Brain microvascular endothelial cell (primary cell): ENCODE data around the gene TMED8.

Experiments used
- DNase-seq: peaks from one replicate; pipeline ENCODE4 v3.0.0-alpha.2; 2020
- H3K27ac ChIP-seq: fragments of 250-450 bp; sonication (Bioruptor Pico); 2 replicates; pipeline ENCODE4 v1.5.1; 2020; ENCODE audit warnings: mild to moderate bottlenecking, moderate library complexity
- H3K27me3 ChIP-seq: fragments of 250-450 bp; sonication (Bioruptor Pico); replicated peaks from 2 replicates; pipeline ENCODE4 v1.5.1; 2020; ENCODE audit warnings: mild to moderate bottlenecking
- H3K36me3 ChIP-seq: fragments of 250-450 bp; sonication (Bioruptor Pico); replicated peaks from 2 replicates; pipeline ENCODE4 v1.5.1; 2020; ENCODE audit warnings: mild to moderate bottlenecking
- H3K4me3 ChIP-seq: 2 replicates; pipeline ENCODE4 v1.5.1; 2011; ENCODE audit warnings: low read depth, mild to moderate bottlenecking, control low read depth, low read length, moderate library complexity
- CTCF ChIP-seq: IDR thresholded peaks from 2 replicates; pipeline ENCODE4 v1.5.1; 2011; ENCODE audit warnings: low read depth, mild to moderate bottlenecking, moderate library complexity, low read length, control low read depth, inconsistent platforms; ENCODE audit errors: missing control alignments
- in situ Hi-C: cut with HindIII; loops from 2 replicates; pipeline ENCODE4 v1.10.0; 2017; ENCODE audit warnings: low sequenced_read_pairs, low pct_ligation_motif_present

The TMED8 gene

GRCh38 chr14:77335576-77335975, 41.3 kb downstream of the TMED8 start:
- in situ Hi-C loops, result no loop called here
- Histone ChIP-seq H3K36me3 (peaks cover 4% of the 10 kb centered on the region), H3K4me3 (no peak overlapping the region), H3K27me3 (no peaks in the 10 kb centered on the region), H3K27ac (no peak overlapping the region)
- DNase-seq, result no peak
- no peak for TF ChIP-seq CTCF

GRCh38 chr14:77329872-77330271, 47.0 kb downstream of the TMED8 start:
- Histone ChIP-seq H3K36me3 (no peaks in the 10 kb centered on the region), H3K4me3 (no peak overlapping the region), H3K27ac (no peak overlapping the region), H3K27me3 (no peaks in the 10 kb centered on the region)
- in situ Hi-C loops, result no loop called here
- no peak for DNase-seq
- TF ChIP-seq CTCF, result no peak

GRCh38 chr14:77327111-77327510, 49.8 kb downstream of the TMED8 start:
- Histone ChIP-seq H3K4me3 (no peak overlapping the region), H3K36me3 (no peaks in the 10 kb centered on the region), H3K27ac (no peak overlapping the region), H3K27me3 (no peaks in the 10 kb centered on the region)
- in situ Hi-C loops, result no loop called here
- no peak for TF ChIP-seq CTCF
- DNase-seq, result no peak

- DNase-seq, result no peak
- Histone ChIP-seq H3K27me3 (no peaks in the 10 kb centered on the region), H3K36me3 (no peaks in the 10 kb centered on the region), H3K4me3 (no peak overlapping the region), H3K27ac (no peak overlapping the region)
- no peak for TF ChIP-seq CTCF
- in situ Hi-C loops, result no loop called here
These were observed 51.2 kb downstream of the TMED8 start for GRCh38 chr14:77325746-77326094.

- Histone ChIP-seq H3K36me3 (no peaks in the 10 kb centered on the region), H3K4me3 (no peak overlapping the region), H3K27ac (no peak overlapping the region), H3K27me3 (no peaks in the 10 kb centered on the region)
- no peak for DNase-seq
- in situ Hi-C loops, result no loop called here
- TF ChIP-seq CTCF, result no peak
These were observed 51.8 kb downstream of the TMED8 start for GRCh38 chr14:77324816-77325745.

GRCh38 chr14:77324289-77324688, 52.6 kb downstream of the TMED8 start:
- H3K4me3 ChIP-seq, result no peak overlapping the region
- no peaks in the 10 kb centered on the region for H3K36me3 ChIP-seq
- TF ChIP-seq CTCF, result no peak
- H3K27ac ChIP-seq, result no peak overlapping the region
- no peak for DNase-seq
- H3K27me3 ChIP-seq, result no peaks in the 10 kb centered on the region
- in situ Hi-C loops, result no loop called here
